ENCODE results near the gene ZNF350.
"Not testable (repeated sequence)": the region's sequence is repeated elsewhere in the genome, so short reads cannot be mapped to it uniquely, and the experiment has no call there.

ZNF350 gene

DNA sequence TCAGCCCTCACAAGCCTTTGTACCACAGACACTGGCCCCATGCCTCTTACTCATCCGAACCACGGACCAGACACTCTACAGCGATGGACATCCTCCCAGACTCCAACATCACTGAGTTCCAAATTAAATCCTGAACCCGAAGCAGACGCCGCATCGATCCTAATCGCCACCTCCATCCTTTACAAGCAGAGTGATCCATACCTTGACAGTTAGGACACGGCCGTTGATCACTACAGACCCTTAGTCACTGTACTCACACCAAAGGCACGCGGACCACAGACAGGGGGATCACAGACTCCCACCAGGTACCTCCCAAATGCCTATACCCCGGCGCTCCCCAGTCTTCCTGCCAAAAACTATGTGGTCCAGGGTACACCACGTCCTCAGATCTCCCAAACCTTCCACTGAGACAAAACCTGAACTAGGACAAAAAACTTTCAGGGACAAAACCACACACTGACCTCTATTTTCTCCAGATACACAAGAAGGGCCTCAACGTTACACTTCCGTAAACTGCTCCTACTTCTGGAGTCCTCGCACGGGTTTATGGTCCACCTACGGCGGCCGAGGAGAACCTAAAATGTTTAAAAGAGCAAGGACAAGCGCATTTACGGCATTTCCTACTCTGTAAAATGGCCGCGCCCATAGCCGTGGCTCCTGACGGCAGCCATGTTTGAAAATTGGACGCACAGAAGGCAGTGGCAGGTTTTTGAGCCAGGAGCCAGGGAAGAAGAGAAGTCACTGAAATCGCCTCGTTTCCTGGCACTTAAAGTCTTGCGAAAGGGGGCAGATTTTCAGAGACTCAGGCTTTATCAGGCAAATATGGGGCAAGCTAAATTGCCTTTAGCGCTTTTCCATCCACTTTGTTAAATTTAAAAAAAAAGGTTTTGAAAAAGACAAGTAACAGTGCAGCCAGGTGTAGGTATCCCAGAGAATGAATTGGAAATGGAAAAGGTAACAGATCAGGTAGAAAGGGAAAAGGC, at the start of gene ZNF350:
Gene ZNF350, minus strand, starts transcription at position 532 of the 983 bp plus-strand sequence. CDS start 12,480 bp downstream, outside the sequence.
- DNase-seq = peak; percentile 93

DNA sequence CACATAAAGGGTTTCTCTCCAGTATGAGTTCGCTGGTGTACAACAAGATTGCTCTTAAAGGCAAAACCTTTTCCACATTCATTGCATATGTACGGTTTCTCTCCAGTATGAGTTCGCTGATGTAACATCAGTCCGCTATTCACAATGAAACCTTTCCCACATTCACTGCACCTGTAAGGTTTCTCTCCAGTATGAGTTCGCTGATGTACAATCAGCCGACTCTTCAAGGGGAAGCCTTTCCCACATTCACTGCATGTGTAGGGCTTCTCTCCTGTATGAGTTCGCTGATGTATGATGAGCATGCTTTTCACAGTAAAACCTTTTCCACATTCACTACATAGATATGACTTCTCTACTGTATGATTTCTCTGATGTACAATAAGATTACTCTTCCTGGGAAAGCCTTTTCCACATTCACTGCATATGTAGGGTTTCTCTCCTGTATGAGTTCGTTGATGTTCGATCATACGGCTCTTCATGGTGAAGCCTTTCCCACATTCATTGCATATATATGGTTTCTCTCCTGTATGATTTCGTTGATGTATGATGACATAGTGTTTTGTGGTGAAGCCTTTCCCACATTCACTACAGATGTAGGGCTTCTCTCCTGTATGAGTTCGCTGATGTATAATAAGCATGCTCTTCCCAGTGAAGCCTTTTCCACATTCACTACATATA, 47.5 kb upstream of the ZNF350 start:
- no peak for DNase-seq

GRCh38 chr19:52028780-52029123, 42.1 kb upstream of the ZNF350 start:
- no peak for DNase-seq

- DNase-seq = peak; percentile 88
Measured at GRCh38 chr19:52028027-52028779, 41.6 kb upstream of the ZNF350 start, which contains the start of gene ZNF614. Gene ZNF614, minus strand, starts transcription at chr19:52028379. Its CDS starts 2,634 bp downstream, at chr19:52025745.

DNA sequence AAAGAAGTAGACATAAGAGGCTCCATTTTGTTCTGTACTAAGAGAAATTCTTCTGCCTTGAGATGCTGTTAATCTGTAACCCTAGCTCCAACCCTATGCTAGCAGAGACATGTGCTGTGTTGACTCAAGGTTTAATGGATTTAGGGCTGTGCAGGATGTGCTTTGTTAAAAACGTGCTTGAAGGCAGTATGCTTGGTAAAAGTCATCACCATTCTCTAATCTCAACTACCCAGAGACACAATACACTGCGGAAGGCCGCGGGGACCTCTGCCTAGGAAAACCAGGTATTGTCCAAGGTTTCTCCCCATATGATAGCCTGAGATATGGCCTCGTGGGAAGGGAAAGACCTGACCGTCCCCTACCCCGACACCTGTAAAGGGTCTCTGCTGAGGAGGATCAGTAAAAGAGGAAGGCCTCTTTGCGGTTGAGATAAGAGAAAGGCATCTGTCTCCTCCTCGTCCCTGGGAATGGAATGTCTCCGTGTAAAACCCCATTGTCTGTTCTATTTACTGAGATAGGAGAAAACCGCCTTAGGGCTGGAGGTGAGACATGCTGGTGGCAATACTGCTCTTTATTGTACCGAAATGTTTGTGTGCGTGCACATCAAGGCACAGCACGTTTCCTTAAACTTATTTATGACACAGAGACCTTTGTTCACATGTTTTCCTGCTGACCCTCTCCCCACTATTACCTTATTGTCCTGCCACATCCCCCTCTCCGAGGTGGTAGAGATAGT, 39.8 kb upstream of the ZNF350 start:
- not testable (repeated sequence) for DNase-seq

DNA sequence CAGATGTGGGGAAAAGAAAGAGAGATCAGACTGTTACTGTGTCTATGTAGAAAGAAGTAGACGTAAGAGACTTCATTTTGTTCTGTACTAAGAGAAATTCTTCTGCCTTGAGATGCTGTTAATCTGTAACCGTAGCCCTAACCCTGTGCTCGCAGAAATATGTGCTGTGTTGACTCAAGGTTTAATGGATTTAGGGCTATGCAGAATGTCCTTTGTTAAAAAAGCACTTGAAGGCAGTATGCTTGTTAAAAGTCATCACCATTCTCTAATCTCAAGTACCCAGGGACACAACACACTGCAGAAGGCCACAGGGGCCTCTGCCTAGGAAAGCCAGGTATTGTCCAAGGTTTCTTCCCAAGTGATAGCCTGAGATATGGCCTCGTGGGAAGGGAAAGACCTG, 37.8 kb upstream of the ZNF350 start:
- DNase-seq = not testable (repeated sequence)

- no peak for DNase-seq
Measured at GRCh38 chr19:52022193-52022592, 35.6 kb upstream of the ZNF350 start.

GRCh38 chr19:52020506-52020905, 33.9 kb upstream of the ZNF350 start:
- no peak for DNase-seq

DNA sequence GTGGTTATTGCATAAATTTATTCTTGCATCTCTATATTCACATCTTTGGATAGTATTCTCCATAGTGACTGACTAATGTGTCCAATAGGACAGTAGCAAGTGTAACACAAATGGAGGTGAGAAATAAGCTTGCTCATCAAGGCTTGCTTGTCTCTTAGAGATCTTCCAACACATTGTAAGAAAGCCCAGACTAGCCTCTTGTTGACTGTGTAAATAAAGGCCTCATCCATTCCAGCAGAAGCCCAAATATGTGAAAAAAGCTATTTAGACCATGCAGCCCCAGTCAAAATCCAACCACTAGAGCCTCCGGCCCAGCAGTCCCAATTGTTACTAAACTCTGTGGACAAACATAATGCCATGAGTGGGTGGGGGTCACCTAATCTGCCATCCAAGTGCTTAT, 24.0 kb upstream of the ZNF350 start:
- DNase-seq = no peak

DNA sequence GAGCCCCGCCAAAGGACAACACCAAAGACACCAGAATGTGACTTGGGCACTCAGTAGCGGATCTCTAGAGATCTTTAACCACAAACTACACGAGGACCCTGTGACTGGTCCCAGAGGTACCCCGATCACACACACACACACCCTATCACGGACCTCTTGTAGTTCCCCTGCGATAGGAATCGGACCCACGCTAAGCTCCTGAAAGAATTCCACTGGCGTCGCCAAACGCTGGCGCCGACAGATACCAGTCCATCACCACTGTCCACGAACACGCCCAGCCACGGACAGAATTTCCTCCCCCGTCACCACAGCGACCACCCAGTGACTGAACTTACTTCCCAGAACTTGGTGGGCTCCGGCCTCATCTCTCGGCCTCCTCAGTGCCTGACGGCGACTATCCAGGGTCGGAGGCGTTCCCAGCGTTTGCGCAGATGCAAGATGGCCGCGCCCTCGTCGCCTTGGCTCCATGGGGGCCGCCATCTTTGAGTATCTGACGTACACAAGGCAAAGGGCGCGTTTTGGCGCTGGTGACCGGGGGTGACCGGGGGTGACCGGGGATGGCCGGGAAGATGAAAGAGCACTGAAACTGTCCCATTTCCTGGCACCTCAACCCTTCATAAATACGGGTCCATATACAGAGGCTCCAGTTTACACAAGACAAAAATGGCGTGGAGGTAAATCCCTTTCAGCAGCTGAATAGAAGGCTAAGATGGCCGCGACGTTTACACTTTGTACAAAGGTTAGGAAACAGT, 21.3 kb upstream of the ZNF350 start, which contains the start of gene ZNF615:
Gene ZNF615, minus strand, starts transcription at position 406 of the 752 bp plus-strand sequence. CDS start 4,500 bp downstream, outside the sequence.
- peak; percentile 90 for DNase-seq

- no peak for DNase-seq
Measured at GRCh38 chr19:52007451-52007805, 20.8 kb upstream of the ZNF350 start.

DNA sequence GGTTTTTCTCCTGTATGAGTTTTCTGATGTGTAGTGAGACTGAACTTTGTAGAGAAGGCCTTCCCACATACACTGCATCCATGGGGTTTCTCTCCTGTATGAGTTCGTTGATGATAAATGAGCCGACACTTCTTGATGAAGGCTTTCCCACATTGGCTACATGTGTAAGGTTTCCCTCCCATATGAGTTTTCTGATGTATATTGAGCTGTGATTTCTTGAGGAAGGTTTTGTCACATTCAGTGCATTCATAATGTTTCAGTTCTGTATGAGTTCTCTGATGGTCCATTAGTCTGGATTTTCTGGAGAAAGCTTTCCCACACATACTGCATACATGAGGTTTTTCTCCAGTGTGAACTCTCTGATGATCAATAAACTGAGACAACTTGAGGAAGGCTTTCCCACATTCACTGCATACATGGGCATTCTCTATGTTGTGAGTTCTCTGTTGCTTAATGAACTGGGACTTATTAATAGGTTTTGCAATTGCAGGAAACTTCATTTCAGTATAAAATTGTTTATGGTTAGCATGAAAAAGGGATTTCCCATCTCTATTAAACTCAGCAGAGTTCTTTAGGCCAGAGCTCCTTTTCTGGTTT, 7.5 kb upstream of the ZNF350 start:
- no peak for DNase-seq

- DNase-seq = no peak
Measured at GRCh38 chr19:51993422-51993821, 6.8 kb upstream of the ZNF350 start.

- DNase-seq = no peak
Measured at GRCh38 chr19:51983361-51983760, 3.3 kb downstream of the ZNF350 start.

DNA sequence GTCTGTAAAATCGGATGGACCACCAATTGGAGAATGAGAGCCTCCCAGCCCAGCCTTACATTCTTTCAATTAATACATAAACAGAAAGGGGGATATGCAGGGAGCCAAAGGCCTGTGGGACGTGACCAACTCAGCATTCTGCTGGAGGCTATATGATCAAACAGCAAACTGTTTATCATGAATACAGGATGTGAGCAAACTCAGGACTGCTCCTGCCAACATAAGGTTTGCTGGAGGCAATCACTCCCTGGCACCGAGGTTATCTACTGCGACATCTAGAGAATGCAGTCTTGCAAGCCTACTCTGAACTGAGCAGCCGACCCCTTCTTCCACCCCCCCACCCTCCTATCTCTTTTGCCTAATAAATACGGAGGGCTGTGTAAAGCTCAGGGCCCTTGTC, 5.7 kb downstream of the ZNF350 start:
- not testable (repeated sequence) for DNase-seq

DNA sequence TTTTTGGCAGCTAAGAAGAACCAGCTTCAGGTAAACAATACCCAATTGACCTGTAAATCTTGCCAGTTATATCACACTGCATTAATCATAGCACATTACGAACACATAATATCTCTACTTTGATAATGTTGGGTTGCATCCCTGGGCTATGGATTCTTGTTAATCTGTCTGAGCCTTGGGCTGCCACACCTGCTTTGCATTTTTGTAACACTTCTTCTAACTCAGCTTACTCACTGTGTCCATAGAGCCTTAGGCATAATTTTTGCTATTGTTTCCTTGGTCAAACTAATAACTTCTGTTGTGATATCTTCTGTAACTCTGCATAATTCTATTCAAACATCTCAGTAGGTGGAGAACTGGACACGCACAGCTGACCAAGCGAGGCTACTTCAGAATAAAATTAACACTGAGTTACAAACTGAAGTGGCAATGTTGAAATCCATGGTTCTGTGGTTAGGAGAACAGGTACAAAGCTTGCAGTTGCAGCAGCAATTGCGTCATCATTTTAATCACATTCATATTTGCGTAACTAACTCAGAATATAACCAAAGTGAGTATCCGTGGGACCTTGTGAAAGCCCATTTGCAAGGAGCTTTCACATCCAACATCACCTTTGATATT, 6.4 kb downstream of the ZNF350 start:
- DNase-seq = no peak

- DNase-seq = no peak
Measured at GRCh38 chr19:51978882-51979281, 7.8 kb downstream of the ZNF350 start.

DNA sequence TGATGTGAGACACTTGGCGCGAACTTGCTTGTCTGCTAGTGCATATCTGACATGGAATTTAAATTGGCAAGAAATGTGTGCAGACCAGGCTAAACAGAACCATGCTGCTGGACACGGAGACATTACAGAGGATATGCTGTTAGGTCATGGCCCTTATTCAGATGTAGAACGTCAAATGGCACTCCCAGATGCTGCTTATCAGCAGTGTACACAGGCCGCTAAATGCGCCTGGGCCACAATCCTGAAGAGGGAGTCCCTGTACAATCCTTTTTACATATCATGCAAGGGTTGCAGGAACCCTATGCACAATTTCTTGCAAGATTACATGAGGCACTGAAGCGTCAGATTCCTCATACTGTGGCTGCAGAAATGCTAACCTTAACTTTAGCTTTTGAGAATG, 9.3 kb downstream of the ZNF350 start:
- DNase-seq = no peak

DNA sequence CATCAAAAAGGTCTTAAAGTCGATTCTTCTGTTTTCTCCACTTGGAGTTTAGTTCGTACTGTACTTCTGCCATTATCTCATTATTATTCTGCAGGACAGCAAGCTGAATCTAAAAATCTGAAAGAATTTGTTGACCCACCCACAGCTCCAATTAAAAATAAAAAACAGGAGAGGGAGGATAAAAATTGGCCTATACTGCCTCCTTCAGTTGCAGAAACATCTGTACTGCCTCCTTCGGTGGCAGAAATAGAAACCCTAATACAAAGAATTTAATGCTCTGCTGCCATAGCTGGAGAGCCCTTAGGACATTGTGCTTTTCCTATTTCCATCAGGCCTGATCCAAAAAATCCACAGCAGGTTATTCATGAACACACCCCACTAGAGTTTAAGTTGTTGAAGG, 9.8 kb downstream of the ZNF350 start:
- DNase-seq = no peak

- not testable (repeated sequence) for DNase-seq
Measured at GRCh38 chr19:51975787-51976186, 10.9 kb downstream of the ZNF350 start.

DNA sequence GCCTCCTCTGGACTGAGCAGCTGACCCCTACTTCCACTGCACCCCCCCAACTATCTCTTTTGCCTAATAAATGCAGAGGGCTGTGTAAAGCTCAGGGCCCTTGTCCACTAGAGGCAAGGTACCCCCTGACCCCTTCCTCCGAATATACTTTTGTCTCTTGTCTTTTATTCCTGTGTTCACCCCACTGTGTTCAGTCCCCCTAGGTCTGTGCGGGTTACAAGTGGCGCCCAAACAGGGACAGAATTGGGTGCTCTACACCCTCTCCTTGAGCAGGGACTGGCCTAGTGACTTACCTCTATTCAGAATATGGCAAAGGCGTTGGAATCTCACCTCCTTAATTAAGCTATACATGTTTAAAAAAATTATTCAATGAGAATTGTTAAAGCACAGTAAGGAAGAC, 15.0 kb downstream of the ZNF350 start:
- DNase-seq = no peak
